KOPT-K1 (cell line): ENCODE measurements around the gene AFMID.
"Not testable (repeated sequence)": the region's sequence is repeated elsewhere in the genome, so short reads cannot be mapped to it uniquely, and the experiment has no call there.

ENCODE experiments used
- H3K27ac ChIP-seq: fragments of 200-600 bp; sonication (generic); 2 replicates; pipeline ENCODE4 v1.5.1; 2016; ENCODE audit warnings: antibody characterized with exemption, mild to moderate bottlenecking, low read depth, low read length; ENCODE audit not compliant: poor library complexity, severe bottlenecking
- H3K36me3 ChIP-seq: fragments of 200-600 bp; sonication (generic); 2 replicates; pipeline ENCODE4 v1.5.1; 2017; ENCODE audit warnings: antibody characterized with exemption, mild to moderate bottlenecking, low read length, moderate library complexity; ENCODE audit not compliant: insufficient read depth
- H3K9me3 ChIP-seq: fragments of 200-600 bp; sonication (generic); 2 replicates; pipeline ENCODE4 v1.5.1; 2017; ENCODE audit warnings: antibody characterized with exemption, low read length, mild to moderate bottlenecking; ENCODE audit not compliant: insufficient read depth, poor library complexity, severe bottlenecking

The AFMID gene

GRCh38 chr17:78242024-78242742, 55.0 kb downstream of the AFMID start:
- Histone ChIP-seq H3K36me3 (no peaks in the 10 kb centered on the region), H3K9me3 (peaks cover 7% of the 10 kb centered on the region), H3K27ac (no peak overlapping the region)

- Histone ChIP-seq H3K9me3 (peaks cover 7% of the 10 kb centered on the region), H3K27ac (no peak overlapping the region), H3K36me3 (no peaks in the 10 kb centered on the region)
Observed at GRCh38 chr17:78247304-78247703, 60.1 kb downstream of the AFMID start.

GRCh38 chr17:78248051-78248914, 61.1 kb downstream of the AFMID start:
- no peak overlapping the region for H3K27ac ChIP-seq
- no peaks in the 10 kb centered on the region for H3K36me3 ChIP-seq
- H3K9me3 ChIP-seq, result peaks cover 7% of the 10 kb centered on the region

- peaks cover 7% of the 10 kb centered on the region for H3K9me3 ChIP-seq
- H3K36me3 ChIP-seq, result no peaks in the 10 kb centered on the region
- H3K27ac ChIP-seq, result no peak overlapping the region
Observed at GRCh38 chr17:78249074-78249817, 62.1 kb downstream of the AFMID start.

GRCh38 chr17:78249818-78250806, 63.0 kb downstream of the AFMID start:
- H3K36me3 ChIP-seq, result no peaks in the 10 kb centered on the region
- no peak overlapping the region for H3K27ac ChIP-seq
- peaks cover 7% of the 10 kb centered on the region for H3K9me3 ChIP-seq

GRCh38 chr17:78250891-78251772, 64.0 kb downstream of the AFMID start:
- H3K27ac ChIP-seq, result no peak overlapping the region

GRCh38 chr17:78251773-78252103, 64.6 kb downstream of the AFMID start:
- H3K9me3 ChIP-seq, result no peaks in the 10 kb centered on the region
- H3K36me3 ChIP-seq, result no peaks in the 10 kb centered on the region
- no peak overlapping the region for H3K27ac ChIP-seq

More at GRCh38 chr17:78250891-78251772, 64.0 kb downstream of the AFMID start:
- Histone ChIP-seq H3K36me3 (no peaks in the 10 kb centered on the region), H3K9me3 (no peaks in the 10 kb centered on the region)

GRCh38 chr17:78252111-78252634, 65.0 kb downstream of the AFMID start:
- Histone ChIP-seq H3K36me3 (no peaks in the 10 kb centered on the region), H3K9me3 (no peaks in the 10 kb centered on the region), H3K27ac (no peak overlapping the region)

GRCh38 chr17:78252701-78253635, 65.8 kb downstream of the AFMID start:
- no peak overlapping the region for H3K27ac ChIP-seq
- no peaks in the 10 kb centered on the region for H3K36me3 ChIP-seq
- H3K9me3 ChIP-seq, result no peaks in the 10 kb centered on the region

- not testable (repeated sequence) for H3K9me3 ChIP-seq, H3K36me3 ChIP-seq, H3K27ac ChIP-seq
Observed at GRCh38 chr17:78253636-78253945, 66.4 kb downstream of the AFMID start.

- no peak overlapping the region for H3K27ac ChIP-seq
- no peaks in the 10 kb centered on the region for H3K36me3 ChIP-seq
Observed at GRCh38 chr17:78253946-78254672, 66.9 kb downstream of the AFMID start.

GRCh38 chr17:78255029-78255656, 68.0 kb downstream of the AFMID start:
- Histone ChIP-seq H3K27ac (no peak overlapping the region), H3K9me3 (no peaks in the 10 kb centered on the region), H3K36me3 (no peaks in the 10 kb centered on the region)

More at GRCh38 chr17:78253946-78254672, 66.9 kb downstream of the AFMID start:
- H3K9me3 ChIP-seq, result no peaks in the 10 kb centered on the region
